Fibroblast of mammary gland (primary cell): ENCODE results near the gene KCNIP3.

Source experiments
- DNase-seq: peaks from one replicate; pipeline ENCODE4 v3.0.0-alpha.2; 2010; ENCODE audit warnings: low read depth
- H3K4me3 ChIP-seq: 2 replicates; pipeline ENCODE4 v1.5.1; 2011; ENCODE audit warnings: low read depth, mild to moderate bottlenecking, low read length, moderate library complexity; ENCODE audit not compliant: control insufficient read depth
- TF ChIP-seq, protein P1 (sequence below): conservative IDR thresholded peaks from 2 replicates; pipeline ENCODE4 v1.5.1; 2011; ENCODE audit warnings: low read depth, low read length, inconsistent platforms; ENCODE audit not compliant: control insufficient read depth, insufficient read depth

The KCNIP3 gene

DNA sequence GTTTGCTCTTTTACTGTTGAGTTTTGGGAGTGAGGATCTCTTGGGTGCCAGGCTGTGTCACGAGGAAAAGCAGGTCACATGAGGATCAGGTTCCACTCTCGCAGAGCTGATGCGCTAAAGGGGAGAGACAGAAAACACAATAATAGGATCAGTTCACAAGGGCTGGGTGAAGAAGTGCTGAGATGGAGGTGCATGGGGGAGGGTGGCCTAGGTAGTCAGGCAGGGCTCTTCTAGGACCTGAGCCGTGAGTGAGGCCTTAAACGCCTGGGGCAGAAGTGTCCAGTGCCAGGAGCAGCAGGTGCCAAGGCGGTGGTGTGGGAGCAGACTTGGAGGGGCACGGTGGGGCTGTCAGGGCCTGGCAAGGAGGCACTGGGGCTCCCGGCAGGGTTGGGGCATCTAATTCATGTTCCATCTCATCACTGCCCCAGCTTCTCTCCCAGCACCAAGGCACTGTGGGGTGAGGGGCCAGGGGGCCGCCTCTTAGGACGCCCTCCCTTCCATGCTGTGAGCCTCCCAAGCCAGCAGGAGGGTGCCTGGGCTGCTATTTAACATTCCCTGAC is 9.3 kb downstream of the KCNIP3 start:
- TF ChIP-seq, protein P1, sequence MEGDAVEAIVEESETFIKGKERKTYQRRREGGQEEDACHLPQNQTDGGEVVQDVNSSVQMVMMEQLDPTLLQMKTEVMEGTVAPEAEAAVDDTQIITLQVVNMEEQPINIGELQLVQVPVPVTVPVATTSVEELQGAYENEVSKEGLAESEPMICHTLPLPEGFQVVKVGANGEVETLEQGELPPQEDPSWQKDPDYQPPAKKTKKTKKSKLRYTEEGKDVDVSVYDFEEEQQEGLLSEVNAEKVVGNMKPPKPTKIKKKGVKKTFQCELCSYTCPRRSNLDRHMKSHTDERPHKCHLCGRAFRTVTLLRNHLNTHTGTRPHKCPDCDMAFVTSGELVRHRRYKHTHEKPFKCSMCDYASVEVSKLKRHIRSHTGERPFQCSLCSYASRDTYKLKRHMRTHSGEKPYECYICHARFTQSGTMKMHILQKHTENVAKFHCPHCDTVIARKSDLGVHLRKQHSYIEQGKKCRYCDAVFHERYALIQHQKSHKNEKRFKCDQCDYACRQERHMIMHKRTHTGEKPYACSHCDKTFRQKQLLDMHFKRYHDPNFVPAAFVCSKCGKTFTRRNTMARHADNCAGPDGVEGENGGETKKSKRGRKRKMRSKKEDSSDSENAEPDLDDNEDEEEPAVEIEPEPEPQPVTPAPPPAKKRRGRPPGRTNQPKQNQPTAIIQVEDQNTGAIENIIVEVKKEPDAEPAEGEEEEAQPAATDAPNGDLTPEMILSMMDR: no peak
- DNase-seq: no peak
- H3K4me3 ChIP-seq: no peak overlapping the region

DNA sequence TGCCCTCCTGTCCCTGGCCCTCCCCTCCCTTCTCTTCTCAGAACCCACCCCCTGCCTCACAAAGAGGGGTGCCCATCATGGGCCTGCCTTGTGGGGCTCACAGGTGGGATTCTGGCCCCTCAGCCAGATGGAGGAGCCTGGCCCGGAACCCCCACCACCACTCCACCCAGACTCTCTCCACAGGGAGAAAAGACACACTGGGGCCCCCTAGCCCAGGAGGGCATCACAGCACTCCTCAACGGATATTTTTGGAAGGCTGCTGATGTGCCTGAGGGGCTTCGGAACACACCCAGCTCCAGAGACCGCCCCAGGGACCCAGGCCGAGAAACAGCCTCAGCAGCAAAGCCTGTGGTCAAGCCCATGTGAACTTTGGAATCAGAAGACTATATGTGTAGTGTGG is 9.9 kb downstream of the KCNIP3 start:
- H3K4me3 ChIP-seq: no peak overlapping the region
- DNase-seq: no peak
- TF ChIP-seq, protein P1: no peak

DNA sequence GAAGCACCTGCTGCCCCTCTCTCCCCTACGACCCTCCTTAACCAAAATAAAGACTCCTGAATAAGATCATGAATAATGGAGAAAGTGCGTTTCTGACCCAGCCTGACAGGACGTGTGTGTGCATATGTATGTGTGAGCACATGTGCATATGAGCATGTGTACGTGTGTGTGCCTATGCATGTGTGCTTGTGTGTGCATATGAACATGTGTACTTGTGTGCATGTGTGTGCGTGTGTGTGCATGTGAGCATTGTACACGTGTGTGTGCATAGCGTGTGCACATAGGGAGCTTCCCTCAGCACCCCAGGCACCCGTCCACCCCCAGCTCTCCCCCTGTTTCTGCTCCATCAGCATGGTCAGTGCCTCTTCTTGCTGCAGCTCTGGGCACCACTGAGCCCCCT is 10.7 kb downstream of the KCNIP3 start:
- DNase-seq: no peak
- TF ChIP-seq, protein P1: no peak
- H3K4me3 ChIP-seq: no peak overlapping the region

DNA sequence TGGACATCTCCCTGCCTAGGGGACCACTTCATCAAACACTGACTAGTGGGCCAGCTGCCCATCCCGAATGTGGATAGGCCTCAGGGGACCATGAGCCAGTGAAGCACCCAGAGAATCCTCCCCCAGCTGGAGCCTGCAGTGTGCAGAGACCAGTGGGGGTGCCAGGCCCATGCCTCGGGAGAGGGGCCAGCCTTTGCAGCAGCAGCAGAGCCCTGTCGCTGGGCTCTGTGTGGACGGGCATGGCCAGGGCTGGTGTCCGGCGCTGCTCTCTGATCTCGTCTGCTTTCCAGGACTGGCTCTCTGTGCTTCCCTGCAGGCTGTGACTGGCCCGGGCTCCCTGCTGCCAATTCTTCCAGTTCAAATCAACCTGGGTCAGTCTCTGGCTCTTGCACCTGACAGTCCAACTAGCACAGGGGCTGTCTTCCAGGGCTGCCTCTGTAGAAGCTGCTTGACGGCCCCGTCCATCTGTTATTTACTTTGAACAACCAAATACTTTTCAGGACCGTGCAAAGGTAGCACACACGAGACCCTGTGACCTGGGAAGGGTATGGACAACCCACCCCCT is 11.4 kb downstream of the KCNIP3 start:
- TF ChIP-seq, protein P1: no peak
- H3K4me3 ChIP-seq: no peak overlapping the region

DNA sequence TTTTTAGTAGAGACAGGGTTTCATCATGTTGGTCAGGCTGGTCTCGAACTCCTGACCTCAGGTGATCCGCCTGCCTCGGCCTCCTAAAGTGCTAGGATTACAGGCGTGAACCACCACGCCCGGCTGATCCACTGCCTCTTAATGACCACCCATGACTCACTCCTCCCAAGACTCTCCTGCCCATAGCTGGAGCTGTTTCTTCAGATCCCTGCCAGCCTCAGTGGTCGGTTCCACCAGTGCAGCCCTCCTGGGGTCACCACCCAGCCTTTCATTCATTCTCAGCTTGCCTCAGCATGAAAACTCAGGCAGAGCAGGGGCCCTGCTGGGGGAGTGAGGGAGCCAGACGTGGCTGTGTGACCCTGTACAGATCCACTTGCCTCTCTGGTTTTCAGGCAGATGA is 12.5 kb downstream of the KCNIP3 start:
- no peak overlapping the region for H3K4me3 ChIP-seq
- TF ChIP-seq, protein P1: no peak

More for the DNA sequence above, 11.4 kb downstream of the KCNIP3 start:
- no peak for DNase-seq

DNA sequence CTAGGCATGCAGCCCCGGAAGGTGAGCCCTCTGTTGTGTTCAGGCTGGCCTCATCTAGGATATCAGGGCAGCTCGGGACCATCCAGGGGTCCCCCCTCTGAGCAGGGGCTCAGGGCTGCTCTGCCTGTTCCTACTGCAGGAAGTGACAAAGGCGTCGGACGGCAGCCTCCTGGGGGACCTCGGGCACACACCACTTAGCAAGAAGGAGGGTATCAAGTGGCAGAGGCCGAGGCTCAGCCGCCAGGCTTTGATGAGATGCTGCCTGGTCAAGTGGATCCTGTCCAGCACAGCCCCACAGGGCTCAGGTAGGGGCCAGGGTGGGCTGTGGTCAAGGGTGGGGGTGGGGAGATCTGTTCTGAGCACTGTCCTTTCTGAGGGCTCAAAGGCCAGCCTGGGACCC is 13.1 kb downstream of the KCNIP3 start:
- no peak overlapping the region for H3K4me3 ChIP-seq
- no peak for DNase-seq
- TF ChIP-seq, protein P1: no peak

More for the DNA sequence above, 12.5 kb downstream of the KCNIP3 start:
- DNase-seq: no peak
